HG02610 (cell line): Measurements from ENCODE around the gene SAP30BP.

Experiments used
- ATAC-seq: cut with Tn5 transposase; IDR thresholded peaks from one replicate; pipeline ENCODE4 v1.9.1; 2021; ENCODE audit warnings: mild to moderate bottlenecking, moderate library complexity; ENCODE audit not compliant: unreplicated experiment

Gene SAP30BP

GRCh38 chr17:75666959-75667790 lies at the start of gene SAP30BP, which contains the start of gene RECQL5:
TSS of gene SAP30BP (plus strand) at chr17:75667338. CDS start at chr17:75667373, 35 bp downstream.
TSS of gene RECQL5 (minus strand) at chr17:75667154. CDS start at chr17:75666557, 597 bp downstream.
- ATAC-seq: peak; percentile 55

GRCh38 chr17:75617675-75618074 lies 49.5 kb upstream of the SAP30BP start:
- ATAC-seq: no peak

GRCh38 chr17:75619506-75620431 lies 47.4 kb upstream of the SAP30BP start:
- ATAC-seq: no peak

GRCh38 chr17:75621489-75621888 lies 45.6 kb upstream of the SAP30BP start:
- ATAC-seq: no peak

- no peak for ATAC-seq
These were observed 45.1 kb upstream of the SAP30BP start for GRCh38 chr17:75622076-75622475.

- no peak for ATAC-seq
These were observed 44.3 kb upstream of the SAP30BP start for GRCh38 chr17:75622771-75623273.

GRCh38 chr17:75623386-75623785 lies 43.8 kb upstream of the SAP30BP start:
- no peak for ATAC-seq

GRCh38 chr17:75624021-75624420 lies 43.1 kb upstream of the SAP30BP start:
- no peak for ATAC-seq

GRCh38 chr17:75624714-75625345 lies 42.3 kb upstream of the SAP30BP start:
- ATAC-seq: no peak

GRCh38 chr17:75625813-75626486 lies 41.2 kb upstream of the SAP30BP start:
- no peak for ATAC-seq

GRCh38 chr17:75626496-75627038 lies 40.6 kb upstream of the SAP30BP start:
- ATAC-seq: no peak

GRCh38 chr17:75627094-75627493 lies 40.0 kb upstream of the SAP30BP start:
- ATAC-seq: no peak

- no peak for ATAC-seq
These were observed 38.7 kb upstream of the SAP30BP start for GRCh38 chr17:75628425-75628824.

- ATAC-seq: no peak
These were observed 38.0 kb upstream of the SAP30BP start for GRCh38 chr17:75629157-75629556.

- no peak for ATAC-seq
These were observed 36.8 kb upstream of the SAP30BP start for GRCh38 chr17:75630071-75630917.

GRCh38 chr17:75631353-75631752 lies 35.8 kb upstream of the SAP30BP start:
- no peak for ATAC-seq

- ATAC-seq: no peak
These were observed 34.7 kb upstream of the SAP30BP start for GRCh38 chr17:75632428-75632827.

- ATAC-seq: no peak
These were observed 34.2 kb upstream of the SAP30BP start, which contains the start of gene SMIM5 for GRCh38 chr17:75632863-75633485. TSS of gene SMIM5 (plus strand) at chr17:75633434. CDS start at chr17:75640202, 6,768 bp downstream.
